GM12872 (cell line): Measurements from ENCODE around the gene FABP7.

ENCODE experiments used
- TF ChIP-seq, protein P1 (sequence below): IDR thresholded peaks from 3 replicates; pipeline ENCODE4 v1.5.1; 2011; ENCODE audit warnings: low read depth, mild to moderate bottlenecking, low read length, moderate library complexity; ENCODE audit not compliant: insufficient read depth

Gene FABP7

DNA sequence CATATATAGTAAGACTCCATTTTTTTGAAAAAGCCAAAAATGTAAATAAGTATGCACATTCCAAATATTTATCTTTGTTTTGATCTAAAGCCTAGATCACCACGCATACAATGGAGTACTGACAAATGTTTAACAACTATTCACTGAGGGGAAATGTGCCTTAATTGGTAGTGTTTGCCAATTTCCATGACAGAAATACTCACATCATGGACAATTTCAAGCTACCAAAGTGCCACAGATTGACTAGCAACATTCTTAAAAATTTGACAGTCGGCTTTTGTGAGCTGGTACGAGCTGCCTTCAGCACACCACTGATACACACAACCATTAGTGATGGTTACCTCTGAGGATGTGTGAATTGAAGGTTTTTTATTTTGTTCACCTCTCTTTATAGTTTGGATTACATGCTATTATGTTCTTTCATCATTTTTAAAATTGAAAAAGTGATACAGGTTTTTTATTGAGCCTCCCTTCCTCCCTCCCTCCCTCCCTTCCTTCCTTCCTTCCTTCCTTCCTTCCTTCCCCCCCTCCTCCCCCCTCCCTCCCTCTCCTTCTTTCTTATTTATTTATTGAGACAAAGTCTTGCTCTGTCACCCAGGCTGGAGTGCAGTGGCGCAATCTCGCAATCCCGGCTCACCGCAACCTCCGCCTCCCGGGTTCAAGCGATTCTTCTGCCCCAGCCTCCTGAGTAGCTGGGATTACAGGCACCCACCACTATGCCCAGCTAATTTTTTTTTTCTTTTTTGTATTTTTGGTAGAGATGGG, 28.8 kb downstream of the FABP7 start:
- TF ChIP-seq, protein P1, sequence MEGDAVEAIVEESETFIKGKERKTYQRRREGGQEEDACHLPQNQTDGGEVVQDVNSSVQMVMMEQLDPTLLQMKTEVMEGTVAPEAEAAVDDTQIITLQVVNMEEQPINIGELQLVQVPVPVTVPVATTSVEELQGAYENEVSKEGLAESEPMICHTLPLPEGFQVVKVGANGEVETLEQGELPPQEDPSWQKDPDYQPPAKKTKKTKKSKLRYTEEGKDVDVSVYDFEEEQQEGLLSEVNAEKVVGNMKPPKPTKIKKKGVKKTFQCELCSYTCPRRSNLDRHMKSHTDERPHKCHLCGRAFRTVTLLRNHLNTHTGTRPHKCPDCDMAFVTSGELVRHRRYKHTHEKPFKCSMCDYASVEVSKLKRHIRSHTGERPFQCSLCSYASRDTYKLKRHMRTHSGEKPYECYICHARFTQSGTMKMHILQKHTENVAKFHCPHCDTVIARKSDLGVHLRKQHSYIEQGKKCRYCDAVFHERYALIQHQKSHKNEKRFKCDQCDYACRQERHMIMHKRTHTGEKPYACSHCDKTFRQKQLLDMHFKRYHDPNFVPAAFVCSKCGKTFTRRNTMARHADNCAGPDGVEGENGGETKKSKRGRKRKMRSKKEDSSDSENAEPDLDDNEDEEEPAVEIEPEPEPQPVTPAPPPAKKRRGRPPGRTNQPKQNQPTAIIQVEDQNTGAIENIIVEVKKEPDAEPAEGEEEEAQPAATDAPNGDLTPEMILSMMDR = no peak

DNA sequence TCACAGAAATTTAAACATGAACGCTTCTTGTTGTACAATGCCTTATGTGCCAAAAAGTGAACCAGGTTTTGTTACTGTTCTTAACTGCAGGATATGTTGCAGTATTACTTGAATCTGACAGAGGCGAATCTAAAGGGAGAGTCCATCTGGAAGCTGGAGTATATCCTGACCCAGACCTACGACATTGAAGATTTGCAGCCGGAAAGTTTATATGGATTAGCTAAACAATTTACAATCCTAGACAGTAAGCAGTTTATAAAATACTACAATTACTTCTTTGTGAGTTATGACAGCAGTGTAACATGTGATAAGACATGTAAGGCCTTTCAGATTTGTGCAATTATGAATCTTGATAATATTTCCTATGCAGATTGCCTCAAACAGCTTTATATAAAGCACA, 29.5 kb downstream of the FABP7 start:
- TF ChIP-seq, protein P1 = no peak

DNA sequence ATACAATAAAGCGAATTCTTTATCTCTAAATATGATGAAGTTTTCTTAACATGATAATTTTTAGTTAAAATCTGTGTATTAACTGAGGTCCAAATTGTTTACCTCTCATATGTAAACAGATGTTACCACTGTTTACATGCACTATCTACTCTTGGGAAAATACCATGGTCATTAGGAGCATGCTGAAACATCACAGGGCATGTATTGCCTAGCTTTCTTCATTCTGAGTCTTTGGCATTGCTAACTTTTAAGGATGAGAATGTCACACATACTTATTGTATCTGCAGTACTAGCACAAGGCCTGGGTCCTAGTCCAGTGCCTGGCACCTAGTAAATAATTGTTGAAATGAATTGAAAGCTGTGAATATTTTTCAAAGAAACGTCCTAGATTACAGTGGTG, 30.2 kb downstream of the FABP7 start:
- TF ChIP-seq, protein P1 = no peak

DNA sequence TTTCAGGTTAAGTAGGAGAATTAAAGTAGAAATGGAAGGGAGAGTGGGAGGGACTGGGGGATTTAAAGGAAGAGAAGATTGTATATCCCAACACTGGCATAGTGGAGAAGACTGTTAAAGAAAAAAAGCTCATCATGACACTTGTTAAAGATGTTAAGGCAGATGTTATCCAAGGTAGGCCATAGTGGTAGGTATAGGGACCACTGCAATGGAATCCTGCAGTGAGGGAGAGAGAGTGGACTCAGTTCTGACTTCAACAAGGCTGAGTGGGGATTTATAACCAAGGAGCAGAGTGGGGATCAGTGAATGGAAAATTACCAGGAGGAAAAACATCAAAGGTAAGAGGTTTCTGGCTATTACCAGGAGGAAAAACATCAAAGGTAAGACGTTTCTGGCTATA, 30.7 kb downstream of the FABP7 start:
- TF ChIP-seq, protein P1 = no peak

DNA sequence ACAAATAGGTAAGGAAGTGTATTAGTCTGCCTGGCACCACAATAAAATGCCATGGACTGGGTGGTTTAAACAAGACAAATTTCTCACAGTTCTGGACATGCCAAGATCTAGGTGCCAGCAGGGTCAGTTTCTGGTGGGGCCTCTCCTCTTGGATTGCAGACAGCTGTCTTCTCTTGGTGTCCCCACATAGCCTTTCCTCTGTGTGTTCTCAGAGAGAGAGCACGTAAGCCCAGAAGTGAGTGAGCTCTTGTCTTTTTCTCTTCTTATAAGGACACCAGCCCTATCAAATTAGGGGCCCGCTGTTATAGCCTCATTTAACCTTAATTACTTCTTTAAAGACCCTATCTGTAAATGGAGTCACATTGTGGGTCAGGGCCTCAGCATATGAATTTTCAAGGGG, 37.8 kb downstream of the FABP7 start:
- TF ChIP-seq, protein P1 = no peak

DNA sequence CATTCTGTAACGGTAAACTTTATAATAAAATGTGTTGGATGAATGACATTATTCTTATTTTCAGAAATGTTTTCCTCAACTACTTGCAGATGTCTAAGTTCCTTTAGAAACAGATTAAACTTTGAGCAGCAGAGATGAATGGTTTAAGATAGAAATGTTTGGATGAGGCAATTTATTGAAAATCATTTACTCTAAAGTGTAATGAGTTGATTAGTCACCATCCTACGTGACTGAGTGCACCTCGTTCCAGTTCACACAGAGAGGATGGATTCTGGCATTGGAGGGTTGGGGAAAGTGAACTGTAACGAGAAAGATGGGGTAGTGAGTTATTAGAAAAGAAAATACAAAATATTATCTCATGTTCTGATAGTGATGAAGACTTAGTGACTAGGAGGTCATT, 38.2 kb downstream of the FABP7 start:
- TF ChIP-seq, protein P1 = no peak

DNA sequence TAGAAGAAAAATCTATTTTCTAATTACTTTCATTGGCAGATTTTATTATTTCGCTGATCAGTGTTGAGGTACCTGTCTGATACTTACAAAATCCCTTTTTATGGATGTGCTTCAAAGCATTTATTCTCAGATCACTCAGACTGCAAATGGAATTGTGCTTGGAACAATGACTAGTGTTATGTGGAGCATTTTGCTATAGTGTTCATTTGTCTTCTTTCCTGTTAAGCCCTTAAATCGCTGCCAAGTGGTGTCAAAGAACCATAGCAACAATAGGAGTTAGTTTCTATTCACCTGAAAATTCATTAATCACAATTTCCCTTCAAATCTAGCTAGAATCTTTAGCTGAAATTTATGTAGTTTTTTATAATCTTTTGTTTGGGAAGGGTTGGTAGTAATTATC, 39.4 kb downstream of the FABP7 start:
- TF ChIP-seq, protein P1 = no peak

DNA sequence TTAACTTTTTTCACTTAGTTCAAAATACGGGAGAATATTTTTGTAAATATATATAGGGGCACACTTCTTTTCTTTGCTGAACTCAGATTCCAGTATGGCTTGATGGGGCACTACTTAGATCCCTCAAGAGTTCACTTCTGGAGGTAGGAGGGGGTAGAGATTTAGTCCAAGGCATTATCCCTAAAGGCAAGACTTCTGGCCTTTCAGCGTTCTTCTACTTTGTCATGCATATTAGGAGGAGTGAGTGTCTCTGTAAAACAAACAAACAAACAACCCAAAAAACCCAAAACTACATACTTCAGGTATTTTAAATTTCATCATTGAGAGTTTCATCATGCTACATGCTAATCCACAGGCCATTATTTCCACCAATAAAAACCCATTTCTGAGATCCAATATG, 41.6 kb downstream of the FABP7 start:
- TF ChIP-seq, protein P1 = no peak
